Measurements from ENCODE around the gene SMTN. TPM values are rescaled to one million over a fixed set of nuclear protein-coding genes. Genes with fewer than 3 reads are reported as not detected.
A peak's percentile ranks its signal among the peaks of the same experiment; 100 is the strongest.

Gene SMTN
- polyA plus RNA-seq, 3 donors from 2014 or later: 0.49 to 2.7 (median 1.5) TPM

DNA sequence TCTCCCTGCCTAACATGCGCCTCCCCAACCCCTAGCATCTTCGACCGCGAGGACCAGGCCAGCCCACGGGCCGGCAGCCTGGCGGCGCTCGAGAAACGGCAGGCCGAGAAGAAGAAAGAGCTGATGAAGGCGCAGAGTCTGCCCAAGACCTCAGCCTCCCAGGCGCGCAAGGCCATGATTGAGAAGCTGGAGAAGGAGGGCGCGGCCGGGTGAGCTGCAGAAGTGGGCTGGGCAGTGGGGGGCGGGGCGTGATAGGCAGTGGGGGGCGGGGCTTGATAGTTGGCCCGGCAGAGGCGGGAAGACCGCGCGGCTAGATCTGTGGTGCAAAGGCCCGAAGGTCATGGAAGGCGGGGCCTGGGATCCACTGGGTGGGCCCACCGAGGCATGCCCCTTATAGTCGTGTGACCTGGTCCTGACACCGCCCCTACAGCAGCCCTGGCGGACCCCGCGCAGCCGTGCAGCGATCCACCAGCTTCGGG lies 17.6 kb downstream of the SMTN start:
- no peak for DNase-seq
- no peaks in the 10 kb centered on the region for H3K9me3 Mint-ChIP-seq
- no peaks in the 10 kb centered on the region for H3K36me3 Mint-ChIP-seq
- H3K4me3 Mint-ChIP-seq: no peak overlapping the region
- H3K27ac Mint-ChIP-seq: no peak overlapping the region
- H3K27me3 Mint-ChIP-seq (ENCODE audit: low read depth in 3 of 3): peaks cover 2 to 3% (median 2%) of the 10 kb centered on the region in 3 donors
- no peaks in the 10 kb centered on the region for H3K4me1 Mint-ChIP-seq

DNA sequence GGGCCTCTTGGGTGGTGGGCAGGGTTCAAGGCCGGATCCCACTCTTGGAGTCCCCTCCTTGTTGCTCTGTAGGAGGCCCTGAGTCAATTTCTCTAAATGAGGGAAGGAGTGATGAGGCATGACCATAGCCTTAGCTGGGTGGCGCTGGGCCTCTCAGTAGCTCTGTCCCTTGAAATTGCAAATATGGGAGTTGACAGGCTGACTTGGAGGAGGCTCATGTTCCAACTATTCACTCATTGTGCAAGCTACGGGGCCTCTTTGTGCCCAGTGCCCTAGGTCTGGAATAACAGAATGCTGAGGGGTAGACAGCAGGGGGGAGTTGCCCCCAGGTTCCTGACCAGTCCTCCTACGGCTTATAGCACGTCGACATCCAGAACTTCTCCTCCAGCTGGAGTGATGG lies 18.3 kb downstream of the SMTN start:
- Mint-ChIP-seq H3K27me3 (ENCODE audit: low read depth in 3 of 3) (peaks cover 2 to 3% (median 2%) of the 10 kb centered on the region in 3 donors), H3K4me3 (no peak overlapping the region), H3K27ac (no peak overlapping the region), H3K36me3 (no peaks in the 10 kb centered on the region), H3K4me1 (no peaks in the 10 kb centered on the region), H3K9me3 (no peaks in the 10 kb centered on the region)
- DNase-seq: no peak

DNA sequence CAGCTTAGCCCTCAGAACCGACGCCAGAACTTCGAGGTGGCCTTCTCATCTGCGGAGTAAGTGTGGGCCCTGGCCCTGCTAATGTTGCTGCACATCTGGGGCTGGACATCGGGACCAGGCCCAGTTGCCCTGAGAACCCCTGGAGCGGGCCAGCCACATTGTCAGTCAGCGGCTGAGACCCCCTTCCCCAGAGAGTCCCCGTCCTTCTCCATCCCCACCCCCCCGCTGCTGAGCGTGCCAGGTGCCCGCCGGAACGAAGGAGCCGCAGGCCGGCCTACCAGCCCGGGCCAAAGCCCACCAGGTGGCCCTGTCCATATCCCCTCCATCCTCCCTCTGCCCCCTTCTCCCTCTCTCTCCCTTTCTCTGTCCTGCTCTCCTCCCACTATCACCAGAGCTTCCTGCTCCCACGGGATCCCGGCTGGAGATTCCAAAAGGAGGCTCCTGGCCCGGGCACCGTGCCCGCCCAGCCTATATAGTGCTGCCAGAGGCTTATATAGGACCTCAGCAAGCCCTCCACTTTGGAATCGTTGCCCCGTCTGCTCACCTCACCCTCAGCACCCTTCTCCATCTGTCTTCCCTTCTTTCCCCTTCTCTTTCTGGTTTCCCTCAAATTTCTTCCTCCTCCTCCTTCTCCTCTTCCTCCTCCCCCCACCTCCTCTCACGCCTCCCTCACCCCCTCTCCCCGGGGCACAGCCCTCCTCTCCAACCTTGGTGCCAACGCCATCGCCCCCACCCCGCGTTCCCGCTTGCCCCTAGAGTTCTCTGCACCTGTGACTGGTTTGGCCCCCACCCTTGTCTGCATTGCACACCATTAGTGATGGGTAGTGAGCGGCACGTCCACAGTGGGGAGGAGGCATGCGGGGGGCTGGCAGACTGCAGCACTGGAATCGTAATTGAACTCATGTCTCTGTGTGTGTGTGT lies 19.0 kb downstream of the SMTN start:
- Mint-ChIP-seq H3K4me1 (no peaks in the 10 kb centered on the region), H3K36me3 (no peaks in the 10 kb centered on the region), H3K9me3 (no peaks in the 10 kb centered on the region), H3K4me3 (no peak overlapping the region), H3K27me3 (ENCODE audit: low read depth in 3 of 3) (peaks cover 2 to 3% (median 2%) of the 10 kb centered on the region in 3 donors), H3K27ac (no peak overlapping the region)
- no peak for DNase-seq

DNA sequence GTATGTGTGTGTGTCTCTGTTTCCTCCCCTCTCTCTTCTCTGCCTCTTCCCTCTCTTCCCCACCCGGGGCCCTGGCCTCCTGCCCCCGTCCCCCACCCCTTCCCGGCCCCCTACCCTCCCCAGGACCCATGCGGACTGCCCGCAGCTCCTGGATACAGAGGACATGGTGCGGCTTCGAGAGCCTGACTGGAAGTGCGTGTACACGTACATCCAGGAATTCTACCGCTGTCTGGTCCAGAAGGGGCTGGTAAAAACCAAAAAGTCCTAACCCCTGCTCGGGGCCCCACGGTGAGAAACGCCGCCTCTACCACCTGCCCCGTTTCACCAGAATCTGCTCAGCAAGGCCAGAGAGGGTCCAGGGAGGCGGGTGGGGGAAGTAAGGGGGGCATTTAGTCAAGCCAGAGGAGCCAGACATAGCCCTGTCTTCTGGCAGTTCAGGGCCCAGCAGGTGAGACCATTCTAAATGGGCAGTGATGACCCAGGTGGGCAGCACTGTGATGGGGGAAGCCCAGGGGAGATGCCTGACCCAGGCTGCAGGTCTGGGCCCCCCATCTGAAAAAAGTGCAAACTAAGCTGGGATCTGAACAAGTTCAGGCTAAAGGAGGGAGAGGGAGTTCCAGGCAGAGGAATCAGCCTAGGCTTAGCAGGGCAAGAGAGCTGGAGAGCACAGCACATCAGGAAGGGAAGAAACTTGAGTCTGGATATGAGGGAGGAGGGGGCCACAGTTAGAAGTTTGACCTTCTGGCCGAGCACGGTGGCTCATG lies 19.8 kb downstream of the SMTN start:
- no peaks in the 10 kb centered on the region for H3K9me3 Mint-ChIP-seq
- H3K4me3 Mint-ChIP-seq: no peak overlapping the region
- peaks cover 0 to under 1% of the 10 kb centered on the region in 2 donors for H3K4me1 Mint-ChIP-seq
- peaks cover 1 to 2% (median 2%) of the 10 kb centered on the region in 3 donors for H3K27me3 Mint-ChIP-seq (ENCODE audit: low read depth in 3 of 3)
- H3K27ac Mint-ChIP-seq: no peak overlapping the region
- H3K36me3 Mint-ChIP-seq: no peaks in the 10 kb centered on the region
- DNase-seq: no peak

DNA sequence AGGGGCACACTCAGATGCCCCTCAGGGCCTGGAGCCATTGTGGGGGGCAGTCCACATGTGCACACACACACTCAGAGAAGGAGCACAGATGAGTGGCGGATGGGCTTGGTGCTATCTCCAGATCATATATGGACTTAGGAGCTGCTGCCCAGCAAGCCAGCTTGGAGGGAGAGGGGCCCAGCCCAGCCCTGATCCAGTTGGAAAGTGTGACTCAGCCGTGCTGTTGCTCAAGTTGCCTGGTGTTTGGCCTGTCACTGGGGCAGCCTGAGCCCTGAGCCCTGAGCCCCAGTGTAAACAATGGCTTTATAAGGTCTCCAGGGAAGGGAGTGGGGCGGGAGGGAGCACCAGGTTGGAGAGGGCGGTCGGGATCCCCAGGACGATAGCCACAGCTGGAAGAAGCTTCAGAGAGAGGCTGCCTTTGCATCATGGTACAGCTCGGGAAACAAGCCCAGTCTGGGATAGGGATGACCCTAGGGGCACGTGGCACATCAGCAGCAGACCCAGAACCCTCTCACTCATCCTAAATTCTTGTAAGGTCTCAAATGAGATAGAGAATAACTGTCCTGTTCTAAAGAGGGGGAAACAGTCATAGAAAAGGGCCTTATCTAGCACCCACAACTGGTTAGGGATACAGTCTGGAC lies 21.4 kb downstream of the SMTN start:
- Mint-ChIP-seq H3K4me3 (no peak overlapping the region), H3K36me3 (no peaks in the 10 kb centered on the region), H3K9me3 (peaks cover 0 to under 1% (median 0%) of the 10 kb centered on the region in 6 donors), H3K4me1 (peaks cover 8 to 13% of the 10 kb centered on the region in 2 donors), H3K27ac (no peak overlapping the region), H3K27me3 (ENCODE audit: low read depth in 3 of 3) (peaks cover under 1 to 2% (median 1%) of the 10 kb centered on the region in 3 donors)
- DNase-seq: no peak

DNA sequence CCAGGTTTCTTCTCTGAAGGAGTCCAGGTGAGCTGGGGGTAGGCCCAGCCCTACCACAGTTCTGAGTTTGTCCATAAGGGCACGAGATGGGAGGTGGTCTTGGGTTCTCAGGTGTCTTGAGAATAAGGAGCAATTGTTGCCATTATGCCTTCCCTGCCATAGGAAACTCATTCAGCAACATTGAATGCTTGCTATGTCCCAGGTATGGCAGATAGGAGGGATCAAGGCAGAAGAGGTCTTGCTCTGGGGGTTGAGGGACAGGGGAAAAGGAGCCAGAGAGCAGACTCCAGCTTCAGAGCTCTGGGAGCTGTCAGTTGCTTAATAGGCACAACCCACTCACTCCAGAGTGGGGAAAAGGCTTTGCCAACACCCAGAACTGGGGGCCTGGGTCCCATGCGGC lies 22.0 kb downstream of the SMTN start:
- Mint-ChIP-seq H3K4me1 (peaks cover 13 to 18% of the 10 kb centered on the region in 2 donors), H3K36me3 (no peaks in the 10 kb centered on the region), H3K27me3 (ENCODE audit: low read depth in 3 of 3) (peaks cover 1 to 2% (median 2%) of the 10 kb centered on the region in 3 donors), H3K9me3 (peaks cover 0 to 2% (median 0%) of the 10 kb centered on the region in 6 donors), H3K4me3 (no peak overlapping the region), H3K27ac (no peak overlapping the region)
- DNase-seq: no peak

DNA sequence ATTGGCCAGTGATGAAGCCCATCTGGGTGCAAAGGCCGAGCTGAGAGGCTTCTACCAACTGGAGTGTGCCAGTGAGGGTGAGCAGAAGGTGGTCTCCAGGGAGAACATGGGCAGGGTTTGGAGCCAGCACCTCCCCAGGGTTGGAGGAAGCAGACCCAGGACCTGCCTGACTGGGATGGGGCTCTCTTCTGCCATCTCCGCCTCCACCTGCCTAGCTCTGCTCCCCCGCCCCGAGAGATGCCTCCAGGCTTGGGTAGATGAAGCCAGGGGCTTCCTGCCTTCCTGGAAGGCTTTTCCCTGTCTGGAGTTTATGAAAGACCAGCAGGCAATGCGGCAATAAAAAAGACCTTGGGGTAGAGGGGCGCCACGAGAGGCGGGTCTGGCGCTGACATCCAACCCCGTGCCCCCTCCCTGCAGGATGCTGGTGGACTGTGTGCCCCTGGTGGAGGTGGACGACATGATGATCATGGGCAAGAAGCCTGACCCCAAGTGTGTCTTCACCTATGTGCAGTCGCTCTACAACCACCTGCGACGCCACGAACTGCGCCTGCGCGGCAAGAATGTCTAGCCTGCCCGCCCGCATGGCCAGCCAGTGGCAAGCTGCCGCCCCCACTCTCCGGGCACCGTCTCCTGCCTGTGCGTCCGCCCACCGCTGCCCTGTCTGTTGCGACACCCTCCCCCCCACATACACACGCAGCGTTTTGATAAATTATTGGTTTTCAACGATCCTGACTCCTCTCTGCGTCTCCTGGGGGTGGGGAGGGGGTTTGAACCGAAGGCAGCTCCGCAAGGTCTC lies 23.0 kb downstream of the SMTN start:
- H3K36me3 Mint-ChIP-seq: no peaks in the 10 kb centered on the region
- peaks cover 1 to 2% (median 2%) of the 10 kb centered on the region in 3 donors for H3K27me3 Mint-ChIP-seq (ENCODE audit: low read depth in 3 of 3)
- no peak overlapping the region for H3K27ac Mint-ChIP-seq
- peaks cover 15 to 18% of the 10 kb centered on the region in 2 donors for H3K4me1 Mint-ChIP-seq
- peaks cover 0 to 2% (median 0%) of the 10 kb centered on the region in 6 donors for H3K9me3 Mint-ChIP-seq
- no peak for DNase-seq
- peak overlapping the region in 1 of 5 donors; percentile 36 for H3K4me3 Mint-ChIP-seq

DNA sequence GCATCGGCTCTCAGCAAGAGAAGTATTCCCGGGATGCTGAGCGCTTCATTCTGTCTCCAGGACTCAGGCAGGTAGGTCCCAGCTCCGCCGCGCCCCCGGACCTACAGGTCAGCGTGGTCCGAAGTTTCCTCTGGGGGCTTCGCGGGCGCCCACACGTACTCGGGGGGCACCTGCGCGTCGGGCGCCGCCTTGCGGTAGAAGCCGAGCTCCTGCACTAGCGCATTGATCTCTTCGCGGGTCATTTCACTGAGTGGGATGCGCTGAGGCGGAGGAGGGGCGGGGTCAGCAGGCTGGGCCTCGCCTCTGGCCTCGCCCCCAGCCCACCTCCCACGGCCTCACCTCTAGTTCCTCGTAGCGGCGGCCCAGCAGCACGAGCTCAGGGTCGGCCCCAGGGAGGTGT lies 23.8 kb downstream of the SMTN start:
- DNase-seq: peak in 1 of 3 donors; percentile 12
- H3K4me1 Mint-ChIP-seq: peaks cover 15 to 18% of the 10 kb centered on the region in 2 donors
- peaks cover 2 to 4% (median 2%) of the 10 kb centered on the region in 3 donors for H3K27me3 Mint-ChIP-seq (ENCODE audit: low read depth in 3 of 3)
- H3K9me3 Mint-ChIP-seq: peaks cover 0 to 2% (median 0%) of the 10 kb centered on the region in 6 donors
- no peak overlapping the region for H3K4me3 Mint-ChIP-seq
- no peak overlapping the region for H3K27ac Mint-ChIP-seq
- H3K36me3 Mint-ChIP-seq: no peaks in the 10 kb centered on the region

DNA sequence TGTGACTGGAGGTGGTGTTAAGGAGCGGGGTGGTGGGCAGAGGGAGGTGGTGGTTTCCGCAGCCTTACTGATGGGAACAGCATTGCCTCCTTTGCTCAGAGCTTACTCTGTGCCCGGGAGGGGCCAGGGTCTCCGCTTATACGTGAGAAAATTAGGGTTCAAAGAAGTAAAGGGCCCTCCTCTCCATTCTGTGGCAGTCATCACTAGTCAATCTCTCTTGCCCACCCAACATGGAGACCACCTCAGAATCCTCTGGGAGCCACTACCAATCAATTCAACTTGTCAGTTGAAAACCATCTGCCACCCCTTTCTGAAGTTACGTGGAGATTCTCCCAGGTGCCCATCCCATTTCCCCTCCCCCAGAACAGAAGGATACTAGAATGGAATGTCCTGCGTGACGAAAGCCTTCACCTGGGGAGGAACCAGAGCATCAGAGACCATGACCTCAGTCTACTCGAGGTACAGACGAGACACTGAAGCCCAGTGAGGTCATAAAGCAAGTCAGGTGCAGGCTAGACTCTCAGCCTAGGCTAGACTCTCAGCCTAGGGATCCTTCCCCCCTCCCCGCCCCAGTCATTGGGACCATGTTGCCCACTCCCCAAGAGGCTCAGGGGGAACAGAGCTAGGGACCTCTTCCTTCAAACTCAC lies 24.3 kb downstream of the SMTN start:
- Mint-ChIP-seq H3K9me3 (peaks cover 0 to 2% (median 0%) of the 10 kb centered on the region in 6 donors), H3K27me3 (ENCODE audit: low read depth in 3 of 3) (peaks cover 2 to 6% (median 2%) of the 10 kb centered on the region in 3 donors), H3K27ac (no peak overlapping the region), H3K4me3 (no peak overlapping the region), H3K36me3 (no peaks in the 10 kb centered on the region), H3K4me1 (peaks cover 15 to 18% of the 10 kb centered on the region in 2 donors)
- no peak for DNase-seq

DNA sequence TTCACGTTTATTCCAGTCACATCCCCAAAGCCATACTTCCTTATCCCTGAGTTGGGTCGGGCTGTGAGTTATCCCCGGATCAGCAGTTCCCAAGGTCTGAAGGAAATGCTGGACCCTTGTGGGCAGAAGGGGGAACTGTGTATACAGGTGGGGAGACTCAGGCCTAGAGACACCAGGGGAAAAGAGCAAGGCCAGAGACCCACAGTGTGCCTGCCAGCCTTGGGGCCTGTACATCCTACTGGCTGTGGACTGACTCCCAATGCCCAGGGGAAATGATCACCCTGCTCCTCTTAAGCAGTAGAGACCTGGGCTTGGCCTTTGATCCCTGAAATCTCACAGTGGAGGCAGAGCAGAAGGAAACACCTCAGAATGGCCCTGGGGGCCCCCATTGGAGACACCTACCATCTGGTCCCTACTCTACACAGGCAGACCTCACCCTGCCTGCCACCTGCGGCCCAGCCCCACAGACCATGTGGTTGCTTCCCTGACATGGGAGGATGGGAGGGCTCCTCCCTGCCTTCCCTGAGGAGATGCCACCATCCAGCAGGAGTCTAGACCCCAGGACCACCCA lies 25.0 kb downstream of the SMTN start:
- DNase-seq: no peak
- peaks cover 15 to 18% of the 10 kb centered on the region in 2 donors for H3K4me1 Mint-ChIP-seq
- H3K4me3 Mint-ChIP-seq: peak overlapping the region; percentile 14 to 95 (median 92)
- peaks cover 2 to 6% (median 2%) of the 10 kb centered on the region in 3 donors for H3K27me3 Mint-ChIP-seq (ENCODE audit: low read depth in 3 of 3)
- peak overlapping the region in 2 of 6 donors; percentile 4 to 49 for H3K27ac Mint-ChIP-seq
- no peaks in the 10 kb centered on the region for H3K36me3 Mint-ChIP-seq
- peaks cover 0 to 2% (median 0%) of the 10 kb centered on the region in 6 donors for H3K9me3 Mint-ChIP-seq

DNA sequence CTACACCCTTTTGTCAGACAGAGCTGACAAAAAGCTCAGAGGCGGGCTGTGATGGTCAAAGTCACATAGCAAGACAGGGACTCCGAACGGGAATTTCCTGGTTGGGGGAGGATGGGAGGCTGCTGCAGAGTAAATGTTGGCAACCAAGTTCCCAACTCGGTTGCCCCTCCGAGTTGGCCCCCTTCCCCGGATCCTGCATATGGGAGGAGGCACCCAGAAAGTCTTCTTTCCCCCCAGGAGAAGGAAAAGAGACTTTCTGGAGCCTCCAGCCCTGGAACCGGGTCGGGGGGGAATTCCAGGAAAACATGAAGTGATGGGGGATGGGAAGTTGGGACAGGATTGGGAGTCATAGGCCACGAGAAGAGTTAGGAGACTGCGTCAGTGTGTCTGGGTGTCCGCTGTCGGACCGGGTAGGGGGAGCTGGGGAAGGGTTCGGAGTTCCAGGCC lies 25.6 kb downstream of the SMTN start:
- peaks cover 0 to 2% (median 0%) of the 10 kb centered on the region in 6 donors for H3K9me3 Mint-ChIP-seq
- peaks cover 2 to 6% (median 3%) of the 10 kb centered on the region in 3 donors for H3K27me3 Mint-ChIP-seq (ENCODE audit: low read depth in 3 of 3)
- peaks cover 15 to 18% of the 10 kb centered on the region in 2 donors for H3K4me1 Mint-ChIP-seq
- H3K36me3 Mint-ChIP-seq: no peaks in the 10 kb centered on the region
- H3K27ac Mint-ChIP-seq: peak overlapping the region in 4 of 6 donors; percentile 4 to 63 (median 34)
- no peak for DNase-seq
- H3K4me3 Mint-ChIP-seq: peak overlapping the region; percentile 87 to 95 (median 93)
